Pericardium fibroblast (primary cell): ENCODE measurements around the gene LINS1. TPM values are rescaled to one million over a fixed set of nuclear protein-coding genes. Genes with fewer than 3 reads are reported as not detected.

ENCODE experiments used
- total RNA-seq: library from RNA; depleted of rRNA; stranded (reverse); fragments of >200 nt; gene quantifications from 2 replicates; pipeline ENCODE4 v1.2.3, GENCODE V29; 2015

Gene LINS1
- 5.5 and 26.3 TPM in 2 replicates for total RNA-seq

GRCh38 chr15:100602064-100602822 lies at the start of gene LINS1, which contains the start of gene ASB7:
LINS1 (minus strand) TSS chr15:100602184; CDS start chr15:100580842, 21,342 bp downstream.
ASB7 (plus strand) TSS chr15:100602589; CDS start chr15:100612217, 9,628 bp downstream.

GRCh38 chr15:100528833-100529428 lies 73.1 kb downstream of the LINS1 start, which contains the start of gene CERS3:
CERS3 (minus strand) TSS chr15:100528950; CDS start chr15:100501849, 27,101 bp downstream.

Other genes starting within 250 kb of the LINS1 start
- not detected in 2 replicates for gene CERS3, start 73.2 kb downstream of the LINS1 start, total RNA-seq
- 6.6 and 12.1 TPM in 2 replicates for gene ASB7, start 405 bp upstream of the LINS1 start, total RNA-seq